Peyer's patch (tissue), 4 donors: ENCODE measurements around the gene MED22.
"Not testable (repeated sequence)": the region's sequence is repeated elsewhere in the genome, so short reads cannot be mapped to it uniquely, and the experiment has no call there.

Experiments used
- CTCF ChIP-seq, 6 experiments: fragments of 450-650 bp in 4 of 6; fragments of 200-600 bp in 2 of 6; sonication (generic) in 1 of 6; IDR thresholded peaks; one replicate each; pipeline ENCODE4 v1.5.1; 2017 to 2019; ENCODE audit warnings: antibody characterized with exemption in 6 of 6, mild to moderate bottlenecking in 3 of 6, moderate library complexity in 1 of 6
- POLR2A ChIP-seq, 2 donors: fragments of 450-650 bp; IDR thresholded peaks; one replicate each; pipeline ENCODE4 v1.5.1; 2017; ENCODE audit warnings: antibody characterized with exemption in 2 of 2, mild to moderate bottlenecking in 2 of 2, moderate library complexity in 2 of 2

- not testable (repeated sequence) for TF ChIP-seq CTCF, POLR2A (IDR thresholded peaks at IDR 0.05)
Observed at GRCh38 chr9:133377280-133377679, 29.3 kb upstream of the MED22 start.
